AG04450 (cell line): ENCODE results near the gene OR6T1. TPM values are rescaled to one million over a fixed set of nuclear protein-coding genes. Genes with fewer than 3 reads are reported as not detected.

Experiments used
- CTCF ChIA-PET: fragments of 300-600, 350-600 bp; formaldehyde crosslinking; extraction: SDS; loops from one replicate; lab custom pipeline; 2022; ENCODE audit warnings: antibody characterized with exemption, inconsistent platforms; lab: Charles Lee
- POLR2A ChIA-PET: fragments of 350-600 bp; formaldehyde crosslinking; extraction: SDS; loops from one replicate; lab custom pipeline; 2021; ENCODE audit warnings: antibody characterized with exemption, inconsistent platforms; lab: Yijun Ruan, JAX
- DNase-seq: peaks from one replicate; pipeline ENCODE4 v3.0.0-alpha.2; 2011; ENCODE audit warnings: low read depth, low spot score
- H3K27ac ChIP-seq: one replicate; pipeline ENCODE4 v1.5.1; 2012; ENCODE audit warnings: low read depth, low read length, control low read depth
- H3K27me3 ChIP-seq: one replicate; pipeline ENCODE4 v1.6.0; 2012; ENCODE audit warnings: low read length; ENCODE audit not compliant: control insufficient read depth, insufficient read depth
- H3K4me3 ChIP-seq: 2 replicates; pipeline ENCODE4 v1.5.1; 2011; ENCODE audit warnings: mild to moderate bottlenecking, low read depth, low read length, control low read depth
- H3K9me3 ChIP-seq: 2 replicates; pipeline ENCODE4 v1.5.1; 2012; ENCODE audit warnings: low read length; ENCODE audit not compliant: control insufficient read depth, insufficient read depth
- polyA plus RNA-seq: library from polyadenylated mRNA; depleted of rRNA; stranded (reverse); fragments of >200 nt; gene quantifications from 2 replicates; pipeline ENCODE4 v1.2.3, GENCODE V29; 2011
- TF ChIP-seq, protein P1 (sequence below): IDR thresholded peaks from 2 replicates; pipeline ENCODE4 v1.5.1; 2011; ENCODE audit warnings: low read depth, low read length, control low read depth, inconsistent platforms

The OR6T1 gene
- polyA plus RNA-seq, 1 experiment, result not detected

- Histone ChIP-seq H3K9me3 (no peaks in the 10 kb centered on the region), H3K27ac (no peak overlapping the region), H3K27me3 (no peaks in the 10 kb centered on the region), H3K4me3 (no peak overlapping the region)
- DNase-seq, result no peak
- CTCF ChIA-PET, result no interaction called here
- TF ChIP-seq, protein P1, sequence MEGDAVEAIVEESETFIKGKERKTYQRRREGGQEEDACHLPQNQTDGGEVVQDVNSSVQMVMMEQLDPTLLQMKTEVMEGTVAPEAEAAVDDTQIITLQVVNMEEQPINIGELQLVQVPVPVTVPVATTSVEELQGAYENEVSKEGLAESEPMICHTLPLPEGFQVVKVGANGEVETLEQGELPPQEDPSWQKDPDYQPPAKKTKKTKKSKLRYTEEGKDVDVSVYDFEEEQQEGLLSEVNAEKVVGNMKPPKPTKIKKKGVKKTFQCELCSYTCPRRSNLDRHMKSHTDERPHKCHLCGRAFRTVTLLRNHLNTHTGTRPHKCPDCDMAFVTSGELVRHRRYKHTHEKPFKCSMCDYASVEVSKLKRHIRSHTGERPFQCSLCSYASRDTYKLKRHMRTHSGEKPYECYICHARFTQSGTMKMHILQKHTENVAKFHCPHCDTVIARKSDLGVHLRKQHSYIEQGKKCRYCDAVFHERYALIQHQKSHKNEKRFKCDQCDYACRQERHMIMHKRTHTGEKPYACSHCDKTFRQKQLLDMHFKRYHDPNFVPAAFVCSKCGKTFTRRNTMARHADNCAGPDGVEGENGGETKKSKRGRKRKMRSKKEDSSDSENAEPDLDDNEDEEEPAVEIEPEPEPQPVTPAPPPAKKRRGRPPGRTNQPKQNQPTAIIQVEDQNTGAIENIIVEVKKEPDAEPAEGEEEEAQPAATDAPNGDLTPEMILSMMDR, result no peak
- POLR2A ChIA-PET, result no interaction called here
These were observed 19.6 kb downstream of the OR6T1 start for GRCh38 chr11:123924027-123924426.

GRCh38 chr11:123920943-123921342 is 22.7 kb downstream of the OR6T1 start:
- Histone ChIP-seq H3K4me3 (no peak overlapping the region), H3K27ac (no peak overlapping the region), H3K27me3 (no peaks in the 10 kb centered on the region), H3K9me3 (no peaks in the 10 kb centered on the region)
- ChIA-PET CTCF (interaction anchor here (1.0 kb wide), 1 partner anchor 17 kb away, joined by 3 read pairs; no protein-coding TSS in a partner anchor), POLR2A (no interaction called here)
- no peak for DNase-seq
- TF ChIP-seq, protein P1, result no peak

DNA sequence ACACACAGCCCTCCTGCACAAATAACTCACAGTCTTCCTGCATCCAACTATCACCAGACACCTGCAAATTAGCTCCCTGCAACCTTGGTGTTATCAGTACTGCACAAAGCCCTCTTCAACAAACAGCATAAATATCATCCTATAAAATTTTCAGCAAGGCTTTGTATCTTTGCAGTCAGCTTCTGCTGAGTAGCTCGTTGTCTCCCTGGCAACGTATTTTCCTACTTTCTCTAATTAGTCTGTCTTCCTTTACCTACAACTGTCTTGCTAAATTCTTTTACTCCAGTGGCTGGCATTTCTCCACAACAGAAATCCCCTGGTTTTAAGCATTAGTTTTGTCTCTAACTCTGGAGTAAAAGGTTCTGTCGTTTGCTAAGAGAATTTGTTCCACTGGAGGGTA is 37.8 kb downstream of the OR6T1 start:
- Histone ChIP-seq H3K27me3 (peaks cover 2% of the 10 kb centered on the region), H3K4me3 (no peak overlapping the region), H3K27ac (no peak overlapping the region), H3K9me3 (no peaks in the 10 kb centered on the region)
- TF ChIP-seq, protein P1, result no peak
- ChIA-PET POLR2A (no interaction called here), CTCF (no interaction called here)
- no peak for DNase-seq

- DNase-seq, result no peak
- Histone ChIP-seq H3K27ac (no peak overlapping the region), H3K4me3 (no peak overlapping the region), H3K9me3 (no peaks in the 10 kb centered on the region), H3K27me3 (peaks cover 2% of the 10 kb centered on the region)
- ChIA-PET POLR2A (no interaction called here), CTCF (no interaction called here)
- TF ChIP-seq, protein P1, result no peak
These were observed 38.7 kb downstream of the OR6T1 start for GRCh38 chr11:123904932-123905331.

DNA sequence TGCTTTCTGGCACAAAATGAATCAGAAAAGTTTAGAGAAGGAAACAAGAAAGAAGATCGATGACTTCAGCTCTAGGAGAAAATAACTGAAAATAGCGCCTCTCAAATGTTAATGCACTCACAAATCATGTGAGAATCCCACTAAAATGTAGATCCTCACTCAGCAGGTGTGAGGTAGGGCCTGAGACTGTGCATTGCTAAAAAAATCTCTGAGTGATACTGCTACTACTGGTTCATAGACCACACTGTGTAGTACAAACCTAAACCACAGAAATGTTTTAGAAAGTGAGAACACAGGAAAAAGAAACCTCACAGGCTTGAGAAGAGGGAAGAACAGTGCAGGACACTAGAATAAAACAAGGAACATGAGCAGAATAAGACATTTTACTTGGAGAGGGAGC is 39.7 kb downstream of the OR6T1 start:
- H3K4me3 ChIP-seq, result no peak overlapping the region
- no peak overlapping the region for H3K27ac ChIP-seq
- TF ChIP-seq, protein P1, result no peak
- POLR2A ChIA-PET, result no interaction called here
- peaks cover 2% of the 10 kb centered on the region for H3K27me3 ChIP-seq
- H3K9me3 ChIP-seq, result no peaks in the 10 kb centered on the region
- DNase-seq, result no peak
- CTCF ChIA-PET, result no interaction called here
